Measurements from ENCODE around the gene SPAG17.
"Not testable (repeated sequence)": the region's sequence is repeated elsewhere in the genome, so short reads cannot be mapped to it uniquely, and the experiment has no call there.

The SPAG17 gene

DNA sequence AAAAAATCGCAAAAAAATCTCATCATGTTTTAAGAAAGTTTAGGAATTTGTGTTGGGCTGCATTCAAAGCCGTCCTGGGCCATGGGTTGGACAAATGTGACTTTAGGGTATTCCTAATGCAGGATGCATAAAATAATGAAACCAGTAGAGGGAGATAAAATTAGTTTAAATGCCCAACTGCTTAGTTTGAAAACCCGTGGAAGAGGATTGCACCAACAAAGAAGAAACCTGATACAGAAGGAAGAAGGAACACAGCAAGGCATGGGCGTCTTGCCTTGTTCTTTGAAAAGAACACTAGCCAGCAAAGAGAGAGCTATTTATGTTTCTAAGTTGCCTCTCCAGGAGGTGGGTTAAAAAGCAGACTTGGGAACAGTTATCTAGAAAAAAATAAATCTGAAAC lies 217.6 kb downstream of the SPAG17 start:
- DNase-seq, result peak; percentile 72

DNA sequence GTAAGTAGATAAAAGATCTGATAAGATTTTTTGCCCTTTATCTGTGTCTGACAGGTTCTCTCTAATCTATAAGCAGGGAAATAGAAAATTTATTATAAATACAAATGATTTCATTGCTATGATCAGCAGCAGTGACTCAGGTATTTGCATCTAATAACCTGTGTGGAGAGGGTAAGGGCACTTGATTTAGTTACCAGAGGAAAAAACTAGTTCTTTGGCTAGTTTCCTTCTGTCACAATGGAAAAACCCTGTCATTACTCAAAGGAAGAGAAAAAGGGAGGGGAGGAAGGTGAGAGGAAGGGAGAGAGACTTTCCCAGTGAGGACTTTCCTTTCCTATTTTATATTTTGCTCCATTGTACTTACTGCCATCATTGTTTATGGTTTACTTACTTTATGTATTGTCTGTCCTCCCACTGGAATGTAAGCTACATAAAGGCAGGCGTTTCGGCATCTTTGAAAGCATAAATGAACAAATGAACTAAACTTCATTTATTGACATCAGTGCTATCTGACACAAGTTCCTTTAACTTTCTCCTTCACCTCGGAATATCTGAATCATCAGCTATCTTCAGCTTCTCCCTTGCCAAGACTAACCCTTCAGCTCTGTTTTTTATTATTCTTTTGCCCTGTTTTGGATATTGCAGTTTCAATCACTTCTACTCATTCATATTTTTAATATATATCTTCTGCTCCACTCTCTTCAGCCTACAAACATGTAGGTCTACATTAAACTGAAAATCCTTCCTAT lies 220.6 kb downstream of the SPAG17 start:
- DNase-seq, result no peak

DNA sequence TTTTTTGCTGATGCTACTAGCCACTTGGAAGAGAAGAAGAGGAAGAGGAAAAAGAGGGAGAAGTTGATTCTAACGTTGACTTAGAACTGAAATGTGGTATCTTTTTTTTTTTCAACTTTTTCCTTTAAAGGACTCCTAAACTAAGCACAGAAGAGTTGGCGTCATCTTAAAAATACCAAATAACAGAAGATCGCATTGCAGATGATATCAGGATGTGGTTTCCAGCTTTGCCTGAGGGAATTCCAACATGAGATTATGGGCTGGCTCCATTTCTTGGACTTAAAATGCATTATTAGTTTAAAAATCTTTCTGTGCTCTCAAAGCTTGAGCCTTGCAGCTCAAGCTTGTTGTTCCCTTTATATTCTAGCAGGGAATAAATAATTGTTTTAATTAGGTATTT lies 225.7 kb downstream of the SPAG17 start:
- no peak for DNase-seq

DNA sequence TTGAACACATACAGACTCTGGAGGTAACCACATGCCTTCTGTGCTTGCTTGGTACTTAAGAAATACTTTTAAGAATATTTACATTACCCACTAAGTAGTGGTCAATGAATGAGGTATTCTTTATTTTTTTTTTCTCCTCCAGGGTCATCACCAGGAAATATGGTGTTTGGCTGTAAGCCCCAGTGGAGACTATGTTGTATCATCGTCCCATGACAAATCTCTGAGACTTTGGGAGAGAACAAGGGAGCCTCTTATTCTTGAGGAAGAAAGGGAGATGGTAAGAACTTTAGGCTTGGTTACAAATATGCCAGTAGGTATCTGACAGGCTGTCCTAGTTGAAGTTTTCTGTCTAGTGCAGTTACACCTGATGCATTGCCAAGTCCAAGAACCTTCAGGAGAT lies 232.6 kb downstream of the SPAG17 start:
- DNase-seq, result no peak

DNA sequence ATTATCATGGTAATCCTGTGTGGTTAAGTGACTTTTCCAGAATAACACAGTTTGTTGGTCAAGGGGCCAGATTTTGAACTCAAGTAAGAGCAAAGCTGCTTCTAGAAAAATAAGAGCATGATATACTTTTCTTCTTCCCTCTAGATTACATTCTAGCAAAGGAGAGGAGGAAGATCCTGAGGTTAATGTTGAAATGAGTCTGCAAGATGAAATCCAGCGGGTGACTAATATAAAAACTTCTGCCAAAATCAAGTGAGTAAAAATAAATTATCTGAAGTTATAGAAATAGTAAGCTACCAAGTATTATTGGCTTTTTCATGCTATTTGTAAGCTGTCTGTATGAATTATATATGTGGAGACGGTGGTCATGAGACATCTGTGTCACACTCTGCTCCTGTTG lies 242.7 kb downstream of the SPAG17 start:
- no peak for DNase-seq

DNA sequence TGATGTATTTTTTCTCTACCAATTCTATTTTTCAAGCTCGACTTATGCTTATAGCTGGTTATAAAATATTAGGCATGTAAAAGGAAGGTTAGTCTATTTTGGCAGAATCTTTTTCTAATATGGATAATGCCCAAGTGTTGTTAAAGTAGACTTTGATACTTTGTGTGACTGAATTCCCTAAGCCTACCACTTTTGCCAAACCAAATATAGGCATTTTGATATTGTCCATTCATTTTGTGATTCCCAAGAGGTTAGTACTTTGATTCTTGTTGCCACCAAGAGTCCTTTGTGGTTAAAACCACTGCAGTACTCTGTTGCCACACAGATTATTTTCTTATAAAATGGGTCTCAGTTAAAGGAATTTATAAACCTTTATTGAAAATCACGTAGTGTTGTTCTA lies 251.3 kb downstream of the SPAG17 start:
- no peak for DNase-seq

DNA sequence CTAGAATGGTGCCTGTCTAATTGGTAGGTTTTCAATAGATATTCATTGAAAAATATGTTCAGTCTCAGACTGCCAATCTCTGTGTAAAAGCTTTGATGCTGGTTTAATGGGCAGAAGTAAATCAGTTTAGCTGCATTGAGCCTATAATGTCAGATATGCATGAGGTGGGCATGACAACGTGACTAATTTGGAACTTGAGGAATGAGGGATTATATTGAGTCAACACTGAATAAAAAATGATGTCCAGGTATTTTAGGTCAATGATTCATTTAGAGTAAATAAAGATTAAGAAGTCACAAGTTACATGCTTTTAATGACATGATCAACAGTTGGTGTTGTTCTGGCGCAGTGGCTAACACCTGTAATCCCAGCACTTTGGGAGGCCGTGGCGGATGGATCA lies 252.5 kb downstream of the SPAG17 start:
- DNase-seq, result no peak

DNA sequence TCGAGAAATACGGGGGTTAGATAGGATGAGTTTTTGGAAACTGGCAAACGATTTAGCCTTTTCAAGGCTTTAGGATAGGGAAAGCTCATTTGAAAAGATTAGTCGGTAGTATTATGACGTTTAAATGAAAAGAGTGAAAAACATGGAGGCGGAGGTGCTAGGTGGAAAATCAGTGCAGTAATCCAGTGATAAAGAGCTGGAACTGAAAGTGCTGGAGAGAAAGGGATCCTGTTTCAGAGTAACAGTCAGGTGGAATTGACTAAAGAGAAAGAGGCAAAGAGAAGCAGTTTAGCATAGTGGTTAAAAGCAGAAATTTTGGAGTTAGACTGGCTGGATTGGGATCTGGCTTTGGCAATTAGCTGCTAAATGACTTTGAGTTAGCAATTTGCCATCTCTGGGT lies 254.5 kb downstream of the SPAG17 start:
- no peak for DNase-seq

DNA sequence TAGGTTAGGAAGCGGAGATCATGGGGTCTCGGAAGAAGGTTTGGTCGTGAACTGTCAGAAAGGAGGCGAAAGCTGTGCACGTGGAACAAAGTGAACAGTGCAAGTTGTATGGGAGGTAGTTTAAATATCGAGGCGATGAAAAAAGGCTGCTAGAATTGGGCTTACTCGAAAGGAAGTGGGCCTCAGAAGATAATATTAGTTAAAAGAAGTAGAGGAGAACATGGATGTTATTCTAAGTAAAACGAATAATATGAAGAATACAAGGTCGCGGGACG lies 254.9 kb downstream of the SPAG17 start:
- DNase-seq, result no peak

DNA sequence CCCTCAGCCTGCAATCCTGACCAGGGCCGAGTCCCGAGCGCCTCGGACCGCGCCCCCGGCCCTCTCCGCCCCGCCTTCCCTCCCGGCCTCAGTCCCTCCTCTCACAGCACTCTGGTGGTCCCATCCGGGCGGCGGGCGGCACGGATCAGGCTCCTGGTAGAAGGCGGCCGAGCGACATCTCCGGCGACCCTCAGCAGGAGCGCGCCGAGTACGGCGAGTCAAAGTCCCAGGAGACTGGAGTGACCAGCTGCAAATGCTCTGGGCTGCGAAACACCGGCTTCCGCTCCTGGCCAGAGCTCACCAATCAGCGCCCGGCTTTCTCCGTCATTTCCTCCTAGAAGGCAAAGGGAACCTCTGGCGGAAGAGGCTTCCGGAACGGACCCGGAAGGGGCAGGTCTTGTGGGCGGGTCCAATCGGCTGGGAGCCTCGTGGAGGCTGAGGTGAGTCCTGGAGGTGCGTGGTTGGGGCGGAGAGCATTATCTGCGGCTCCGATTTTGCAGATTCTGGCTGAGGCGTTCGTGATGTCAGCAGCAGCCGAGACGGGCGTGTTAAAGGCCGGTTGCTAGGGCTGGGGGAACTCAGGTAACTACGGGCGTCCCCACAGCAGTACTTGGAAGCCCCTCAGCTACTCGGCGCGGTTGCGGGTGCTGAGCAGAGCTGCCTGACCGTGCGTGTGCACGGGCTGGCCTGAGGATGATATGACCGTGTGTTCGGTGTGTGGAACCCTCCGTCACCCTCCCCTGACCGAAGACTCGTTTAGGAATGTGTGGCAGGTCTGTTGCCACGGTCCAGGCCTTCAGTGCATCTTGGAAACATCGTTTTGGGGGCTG lies 255.5 kb downstream of the SPAG17 start, which contains the start of the genes GDAP2 and WDR3:
Gene GDAP2 (minus strand): TSS at position 279 of the 830 bp plus-strand sequence. CDS start 9,264 bp downstream, outside the sequence.
Gene WDR3 (plus strand): TSS at position 397 of the 830 bp plus-strand sequence. CDS start 3,581 bp downstream, outside the sequence.
- DNase-seq, result peak; percentile 89

DNA sequence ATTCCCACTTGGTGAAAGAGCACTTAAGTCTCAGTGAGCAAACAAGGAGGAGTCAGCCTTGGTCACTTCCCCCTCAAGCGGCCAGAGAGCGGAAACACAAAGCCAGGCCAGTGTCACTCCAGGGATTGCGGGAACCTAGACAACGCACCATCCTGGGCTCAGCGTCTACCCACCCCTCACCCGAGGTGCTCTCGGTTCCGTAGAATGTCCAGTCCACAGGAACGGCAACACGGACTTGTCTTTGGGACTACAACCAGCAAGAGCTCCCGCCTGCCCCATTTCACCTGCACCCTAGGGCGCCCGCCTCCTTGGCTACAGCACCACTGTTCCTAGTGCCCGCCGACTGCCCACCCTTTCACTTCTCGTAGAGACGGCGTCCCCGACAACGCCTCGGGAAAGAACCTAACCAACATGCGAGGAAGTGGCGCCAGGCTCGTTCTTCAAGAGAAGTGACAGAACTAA lies 256.1 kb downstream of the SPAG17 start:
- DNase-seq, result no peak

DNA sequence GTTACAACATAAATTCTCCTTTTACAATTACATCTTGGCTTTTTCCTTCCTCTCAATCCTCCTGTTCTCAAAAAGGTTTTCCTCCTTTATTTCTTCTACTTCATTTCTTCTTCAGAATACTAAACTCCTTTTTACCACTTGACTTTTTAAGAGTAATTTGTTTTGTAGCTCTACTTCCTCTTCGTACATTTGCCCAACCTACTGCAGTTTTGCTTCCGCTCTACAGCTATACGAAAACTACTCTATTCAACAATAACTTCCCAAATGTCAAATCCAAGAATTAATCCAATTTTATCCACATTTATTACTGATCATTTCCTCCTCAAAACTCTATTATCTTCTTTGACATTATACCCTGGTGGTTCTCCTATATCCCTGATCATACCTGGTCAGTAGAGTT lies 259.0 kb downstream of the SPAG17 start:
- no peak for DNase-seq

DNA sequence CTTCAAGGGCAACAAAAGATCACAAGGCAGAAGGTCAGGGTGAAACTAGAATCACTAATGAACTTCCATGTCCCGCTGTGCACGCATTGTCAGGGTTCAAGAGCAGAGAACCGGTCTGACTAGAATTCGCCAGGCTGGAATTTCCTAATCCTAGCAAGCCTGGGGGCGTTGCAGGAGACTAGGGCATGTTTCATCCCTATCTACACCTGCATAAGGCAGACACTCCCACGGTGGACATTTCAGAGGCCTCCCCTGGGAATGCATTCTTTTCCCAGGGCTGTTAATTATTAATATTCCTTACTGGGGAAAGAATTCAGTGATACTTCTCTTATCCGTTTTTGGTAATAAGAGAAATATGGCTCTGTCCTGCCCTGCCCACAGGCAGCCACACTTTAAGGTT lies 262.3 kb downstream of the SPAG17 start:
- DNase-seq, result not testable (repeated sequence)

DNA sequence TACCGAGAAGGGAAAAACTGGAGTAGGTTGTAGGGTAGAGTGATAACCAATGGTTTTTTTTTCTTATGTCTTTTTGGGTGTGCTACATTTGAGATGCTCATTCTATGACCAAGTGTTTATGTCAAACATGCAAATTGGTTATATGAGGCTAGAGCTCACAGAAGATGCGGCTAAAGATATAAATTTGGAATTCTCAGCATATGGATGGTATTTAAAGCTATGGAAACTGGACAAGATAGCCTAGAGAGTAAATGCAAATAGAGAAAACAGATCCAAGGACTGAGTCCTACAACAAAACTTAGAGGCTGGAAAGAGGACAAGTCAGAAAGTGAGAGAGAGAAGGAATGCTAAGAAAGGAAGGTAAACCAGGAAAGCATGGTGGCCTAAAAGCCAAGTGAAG lies 263.0 kb downstream of the SPAG17 start:
- no peak for DNase-seq

DNA sequence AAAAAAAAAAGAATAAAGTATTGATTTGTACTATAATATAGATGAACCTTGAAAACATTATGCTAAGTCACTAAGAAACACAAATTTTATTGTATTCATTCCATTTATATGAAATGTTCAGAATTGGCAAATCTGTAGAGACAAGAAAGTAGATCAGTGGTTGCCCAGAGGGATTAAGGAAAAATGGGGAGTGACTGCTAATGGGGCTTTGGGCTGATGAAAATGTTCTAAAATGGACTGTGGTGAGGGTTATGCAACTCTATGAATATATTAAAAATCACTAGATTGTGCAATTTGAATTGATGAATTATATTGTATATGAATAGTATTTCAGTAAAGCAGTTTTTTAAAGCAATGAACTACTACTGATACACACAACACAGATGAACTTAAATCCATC lies 265.7 kb downstream of the SPAG17 start:
- no peak for DNase-seq

DNA sequence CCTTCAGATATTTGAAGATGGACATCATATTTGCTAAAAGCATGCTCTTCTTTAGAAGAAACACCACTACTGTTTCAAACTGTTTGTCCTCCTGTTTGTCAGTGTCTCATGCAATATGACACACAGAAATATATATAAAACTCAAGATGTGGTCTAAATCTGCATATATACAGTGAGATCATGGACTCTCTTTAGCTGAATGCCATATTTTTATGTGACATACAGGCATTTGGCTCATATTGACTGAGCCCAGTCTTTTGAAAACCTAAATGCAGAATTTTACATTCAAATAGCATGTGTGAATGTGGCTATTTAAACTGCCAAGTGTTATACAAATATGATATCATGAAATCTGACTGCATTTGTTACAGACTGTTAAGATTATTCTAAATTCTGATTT lies 274.0 kb downstream of the SPAG17 start:
- DNase-seq, result no peak

DNA sequence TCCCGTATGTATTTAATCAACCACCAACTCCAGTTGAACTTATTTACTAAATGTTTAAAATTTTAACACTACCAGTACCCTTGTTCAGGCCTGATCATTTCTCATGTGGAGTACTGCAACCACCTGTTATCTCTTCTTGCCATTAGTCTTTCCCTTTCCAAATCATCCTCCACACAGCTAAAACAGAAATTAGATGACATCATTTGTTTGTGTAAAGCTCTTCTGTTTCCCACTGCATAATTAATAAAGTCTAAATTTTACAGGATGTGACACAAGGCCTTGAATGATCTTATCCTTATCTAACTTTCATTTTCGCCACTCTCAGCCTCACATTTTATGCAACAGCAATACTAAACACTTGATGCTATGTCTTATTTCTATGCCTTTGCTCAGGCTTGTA lies 280.0 kb downstream of the SPAG17 start:
- DNase-seq, result no peak

DNA sequence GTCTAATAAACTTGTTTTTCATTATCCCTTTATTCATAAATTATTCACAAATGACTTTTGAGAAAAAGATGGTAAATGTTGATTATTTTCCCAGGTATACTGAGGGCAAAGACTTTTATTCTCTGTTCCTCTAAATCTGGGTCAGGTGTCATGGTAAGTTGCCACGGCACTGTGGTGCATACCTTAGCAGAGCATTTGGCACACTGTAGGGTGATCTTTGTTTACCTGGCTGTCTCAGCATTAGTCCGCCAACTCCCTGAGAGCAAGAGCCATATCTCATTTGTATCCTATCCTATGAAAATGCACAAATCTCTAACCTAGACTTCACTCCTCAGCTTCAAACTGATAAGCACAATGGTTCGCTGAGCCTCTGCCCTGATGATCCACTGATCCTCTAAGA lies 280.5 kb downstream of the SPAG17 start:
- no peak for DNase-seq

Measured in NCI-H1694 treated with DMSO at 0.1 percent for 48 hours (cell line).